GM12878 (cell line): Measurements from ENCODE around the gene SLC36A3. TPM values are rescaled to one million over a fixed set of nuclear protein-coding genes. Genes with fewer than 3 reads are reported as not detected.
A peak's percentile ranks its signal among the peaks of the same experiment; 100 is the strongest.

Source experiments
- ATAC-seq: fragments of 200-7000 bp; cut with Tn5 transposase; 3 replicates; pipeline ENCODE4 v1.9.1; 2020; ENCODE audit warnings: mild to moderate bottlenecking, moderate library complexity
- BruUV-seq: library from RNA; stranded (reverse); fragments of 400-500 nt; replicated peaks from 2 replicates; lab custom pipeline; 2021; lab: Mats Ljungman, UMichigan
- CTCF ChIA-PET: fragments of 300-600 bp; sonication (Branson Sonifier 250); formaldehyde crosslinking; extraction: SDS; loops from one replicate; lab custom pipeline; 2021; ENCODE audit warnings: inconsistent platforms; lab: Yijun Ruan, JAX
- POLR2A ChIA-PET: fragments of 350-600 bp; formaldehyde crosslinking; extraction: SDS; loops from one replicate; lab custom pipeline; 2021; ENCODE audit warnings: inconsistent platforms; lab: Charles Lee
- RAD21 ChIA-PET: fragments of 300-600 bp; sonication (Branson Sonifier 250); formaldehyde crosslinking; loops from one replicate; lab custom pipeline; 2023; ENCODE audit warnings: antibody characterized with exemption; ENCODE audit not compliant: unreplicated experiment; lab: Charles Lee
- SMC1A ChIA-PET: fragments of 300-600 bp; sonication (Branson Sonifier 250); formaldehyde crosslinking; loops from one replicate; lab custom pipeline; 2023; ENCODE audit not compliant: unreplicated experiment, uncharacterized antibody; lab: Charles Lee
- DNase-seq: peaks from one replicate; pipeline ENCODE4 v3.0.0-alpha.2; 2011; ENCODE audit warnings: low read depth, low spot score
- FAIRE-seq: peaks from 3 replicates; lab custom pipeline; 2011; peaks lifted over from hg19 to GRCh38; lab: Jason Lieb, UNC
- H2AFZ ChIP-seq: 2 replicates; pipeline ENCODE4 v1.6.0; 2011; ENCODE audit warnings: low read depth, low read length, control low read depth; ENCODE audit not compliant: control insufficient read depth
- H3K27ac ChIP-seq: 2 replicates; pipeline ENCODE4 v1.5.1; 2011; ENCODE audit warnings: control low read depth; ENCODE audit not compliant: control insufficient read depth, insufficient read depth
- H3K27me3 ChIP-seq, 2 experiments: replicated peaks in 1 of 2; 2 replicates each; pipeline versions ENCODE4 v1.6.0 to v1.6.1; 2011; ENCODE audit warnings: low read length in 1 of 2; ENCODE audit not compliant: control insufficient read depth in 2 of 2, insufficient read depth in 2 of 2
- H3K36me3 ChIP-seq, 2 experiments: 2 replicates each; pipeline ENCODE4 v1.5.1; 2011; ENCODE audit warnings: low read length in 1 of 2; ENCODE audit not compliant: control insufficient read depth in 2 of 2, insufficient read depth in 2 of 2
- H3K4me1 ChIP-seq: 2 replicates; pipeline ENCODE4 v1.6.1; 2011; ENCODE audit warnings: mild to moderate bottlenecking, low read length, moderate library complexity, mixed read lengths; ENCODE audit not compliant: control insufficient read depth, insufficient read depth
- H3K4me2 ChIP-seq: 2 replicates; pipeline ENCODE4 v1.6.0; 2011; ENCODE audit warnings: control low read depth; ENCODE audit not compliant: control insufficient read depth, insufficient read depth
- H3K4me3 ChIP-seq: fragments of 200-600 bp; sonication (generic); 2 replicates; pipeline ENCODE4 v1.5.1; 2016
- H3K79me2 ChIP-seq: 2 replicates; pipeline ENCODE4 v1.6.0; 2011; ENCODE audit warnings: low read length; ENCODE audit not compliant: control insufficient read depth, insufficient read depth
- H3K9ac ChIP-seq: 2 replicates; pipeline ENCODE4 v1.8.0; 2011; ENCODE audit warnings: low read length, control low read depth, mixed read lengths; ENCODE audit not compliant: control insufficient read depth, insufficient read depth
- H3K9me3 ChIP-seq: replicated peaks from 3 replicates; pipeline ENCODE4 v1.5.1; 2011; ENCODE audit warnings: mild to moderate bottlenecking, low read length; ENCODE audit not compliant: control insufficient read depth, insufficient read depth
- H4K20me1 ChIP-seq: 2 replicates; pipeline ENCODE4 v1.6.0; 2011; ENCODE audit not compliant: control insufficient read depth, insufficient read depth
- MEF2B ChIP-seq: fragments of 450-650 bp; IDR thresholded peaks from 2 replicates; pipeline ENCODE4 v1.6.1; 2018; ENCODE audit warnings: mild to moderate bottlenecking, moderate library complexity; ENCODE audit not compliant: partially characterized antibody, poor library complexity, severe bottlenecking
- TCF12 ChIP-seq: IDR thresholded peaks from 2 replicates; pipeline ENCODE4 v1.6.1; 2011; ENCODE audit warnings: low read depth, mild to moderate bottlenecking, low read length
- YBX1 ChIP-seq: fragments of 450-650 bp; IDR thresholded peaks from 2 replicates; pipeline ENCODE4 v1.6.1; 2016; ENCODE audit warnings: antibody characterized with exemption
- WGBS: methylation state at CpG from one replicate; pipeline ENCODE4 v1.1.6; 2016; ENCODE audit warnings: low lambda C conversion rate; ENCODE audit not compliant: insufficient replicate concordance, insufficient coverage; ENCODE audit errors: missing lambda C conversion rate; 5-methylcytosine and 5-hydroxymethylcytosine counted together
- in situ Hi-C: fragments of 300-500 bp; cut with MboI; formaldehyde crosslinking; loops from 9 replicates; pipeline ENCODE4 v1.14.3; 2018; ENCODE audit warnings: mixed read lengths
- intact Hi-C: fragments of 100-400 bp; cut with micrococcal nuclease; formaldehyde crosslinking; loops from one replicate; pipeline ENCODE4 v1.14.2; 2022; ENCODE audit not compliant: unreplicated experiment
- polyA plus RNA-seq, 11 experiments: library from polyadenylated mRNA; depleted of rRNA in 4 of 11; unstranded in 6 of 11; stranded (reverse) in 5 of 11; fragments of >200 nt; fragmentation: Nextera tagmentation in 4 of 11; fragmentation: Illumina TruSeq in 1 of 11; extraction: Ambion mirVana in 4 of 11; extraction: Trizol in 1 of 11; gene quantifications; 1 replicate in 1 of 11; 2 replicates in 10 of 11; pipeline versions ENCODE4 v1.2.1 to v1.2.3, GENCODE V29; 2011 to 2016; ENCODE audit warnings: inconsistent platforms in 2 of 11, missing spikeins in 2 of 11, low read depth in 1 of 11
- total RNA-seq, 4 experiments: library from RNA; depleted of rRNA in 3 of 4; stranded (reverse); fragments of >200 nt in 3 of 4; fragmentation: Illumina TruSeq in 1 of 4; extraction: Trizol in 1 of 4; gene quantifications; 2 replicates each; pipeline versions ENCODE4 v1.2.1 to v1.2.3, GENCODE V29; 2013 to 2021
- TF ChIP-seq, protein P1 (sequence below): IDR thresholded peaks from 2 replicates; pipeline ENCODE4 v1.6.1; 2011; ENCODE audit warnings: low read depth, mild to moderate bottlenecking, low read length, moderate library complexity, borderline replicate concordance; ENCODE audit errors: extremely low read depth
- TF ChIP-seq, protein P2 (sequence below): fragments of 450-650 bp; IDR thresholded peaks from 2 replicates; pipeline ENCODE4 v1.6.1; 2017; ENCODE audit warnings: mild to moderate bottlenecking, moderate library complexity
- TF ChIP-seq, protein P3 (sequence below): IDR thresholded peaks from 2 replicates; pipeline ENCODE4 v1.6.1; 2011; ENCODE audit warnings: mild to moderate bottlenecking, low read depth, low read length, moderate library complexity; ENCODE audit not compliant: insufficient replicate concordance
- TF ChIP-seq, protein P4 (sequence below), 3 experiments: IDR thresholded peaks in 2 of 3; conservative IDR thresholded peaks in 1 of 3; 2 replicates each; pipeline ENCODE4 v1.5.1; 2011; ENCODE audit warnings: low read depth in 3 of 3, low read length in 3 of 3, mild to moderate bottlenecking in 3 of 3, control low read depth in 2 of 3, moderate library complexity in 2 of 3, inconsistent platforms in 1 of 3, mixed read lengths in 1 of 3; ENCODE audit not compliant: control insufficient read depth in 2 of 3, insufficient read depth in 1 of 3; ENCODE audit errors: extremely low read depth in 1 of 3
- TF ChIP-seq, protein P5 (sequence below): fragments of 450-650 bp; formaldehyde crosslinking; IDR thresholded peaks from 2 replicates; pipeline ENCODE4 v1.4.0; 2020; ENCODE audit warnings: mild to moderate bottlenecking, moderate library complexity

SLC36A3 gene
- total and polyA plus RNA-seq, 10 of the 15 experiments (the other 5 are each of a cell fraction or from before 2014, with no cell fraction given): 0.03 TPM; not detected in 9

DNA sequence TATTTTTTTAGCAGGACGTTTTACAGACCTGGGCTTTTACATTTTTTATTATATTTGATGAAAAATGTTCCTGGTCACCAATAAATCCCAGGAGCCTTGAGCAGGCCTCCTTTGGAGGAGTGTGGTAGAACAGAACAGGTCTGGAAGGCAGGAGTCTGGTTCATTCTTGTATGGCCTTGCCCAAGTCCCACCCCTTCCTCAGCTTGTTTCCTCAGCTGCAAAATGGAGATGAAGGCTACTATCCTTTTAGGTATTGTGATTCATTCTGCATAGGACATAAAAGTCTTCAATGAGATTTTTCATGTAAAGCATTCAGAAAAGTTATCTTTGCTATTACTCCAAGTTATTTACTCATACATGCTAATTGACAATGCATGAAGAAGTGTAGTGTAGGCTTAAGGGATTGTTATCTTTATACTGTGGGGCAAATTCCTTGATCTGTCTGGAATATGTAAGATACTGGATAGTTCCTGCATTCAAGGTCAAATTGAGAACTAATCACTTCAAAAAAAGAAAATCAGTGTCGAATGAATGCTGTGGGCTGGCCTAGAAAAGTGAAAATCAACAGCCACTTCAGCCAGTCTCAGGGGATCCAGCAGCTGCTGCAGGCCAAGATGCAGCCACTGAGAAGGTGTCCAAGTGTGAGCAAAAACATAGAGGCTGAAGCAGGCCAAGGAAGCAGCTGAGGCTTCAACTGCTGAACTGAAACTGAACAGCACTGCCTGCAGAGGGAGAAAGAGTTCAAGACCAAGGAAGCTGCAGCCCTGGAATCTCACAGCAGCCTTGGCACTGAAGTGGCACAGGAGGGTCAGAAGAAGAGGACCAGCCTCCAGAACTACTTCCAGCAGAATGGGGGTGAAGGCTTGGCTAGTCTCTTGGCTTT is 15.5 kb upstream of the SLC36A3 start:
- no peak overlapping the region for H3K9ac ChIP-seq
- POLR2A ChIA-PET: no interaction called here
- SMC1A ChIA-PET: interaction anchor here (0.6 to 1.9 kb wide), 10 partner anchors 9 to 333 kb away, joined by 3 to 6 read pairs (median 4); no protein-coding TSS in a partner anchor
- H3K36me3 ChIP-seq: no peaks in the 10 kb centered on the region
- no peak overlapping the region for H3K4me3 ChIP-seq
- CTCF ChIA-PET: interaction anchor here (0.9 to 3.8 kb wide), 13 partner anchors 15 to 519 kb away, joined by 3 to 41 read pairs (median 4); no protein-coding TSS in a partner anchor
- no peak overlapping the region for H3K27ac ChIP-seq
- WGBS: 2% methylated on average over 2 of the region's 2 CpGs
- ATAC-seq (peak; percentile 74), DNase-seq (no peak), FAIRE-seq (peak; percentile 79)
- BruUV-seq: no TSS peak
- no peaks in the 10 kb centered on the region for H4K20me1 ChIP-seq
- no peak overlapping the region for H2AFZ ChIP-seq
- H3K27me3 ChIP-seq: no peaks in the 10 kb centered on the region
- intact Hi-C loops: loop anchor here (1.0 to 10.0 kb wide), 7 partner anchors 152 to 514 kb away; no protein-coding TSS in a partner anchor
- RAD21 ChIA-PET: interaction anchor here (1.1 to 2.5 kb wide), 6 partner anchors 67 to 333 kb away, joined by 3 to 6 read pairs (median 4); partner anchors contain the start of gene SLC36A1
- no peaks in the 10 kb centered on the region for H3K4me1 ChIP-seq
- H3K9me3 ChIP-seq: no peaks in the 10 kb centered on the region
- H3K4me2 ChIP-seq: no peak overlapping the region
- H3K79me2 ChIP-seq: no peaks in the 10 kb centered on the region
- in situ Hi-C loops: no loop called here
- TF ChIP-seq MEF2B (peak; percentile 32), TCF12 (0 out of 2 replicates have a peak, but pooled peaks have one; percentile 13), YBX1 (no peak)
- TF ChIP-seq, protein P1, sequence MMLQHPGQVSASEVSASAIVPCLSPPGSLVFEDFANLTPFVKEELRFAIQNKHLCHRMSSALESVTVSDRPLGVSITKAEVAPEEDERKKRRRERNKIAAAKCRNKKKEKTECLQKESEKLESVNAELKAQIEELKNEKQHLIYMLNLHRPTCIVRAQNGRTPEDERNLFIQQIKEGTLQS: no peak
- TF ChIP-seq, protein P2, sequence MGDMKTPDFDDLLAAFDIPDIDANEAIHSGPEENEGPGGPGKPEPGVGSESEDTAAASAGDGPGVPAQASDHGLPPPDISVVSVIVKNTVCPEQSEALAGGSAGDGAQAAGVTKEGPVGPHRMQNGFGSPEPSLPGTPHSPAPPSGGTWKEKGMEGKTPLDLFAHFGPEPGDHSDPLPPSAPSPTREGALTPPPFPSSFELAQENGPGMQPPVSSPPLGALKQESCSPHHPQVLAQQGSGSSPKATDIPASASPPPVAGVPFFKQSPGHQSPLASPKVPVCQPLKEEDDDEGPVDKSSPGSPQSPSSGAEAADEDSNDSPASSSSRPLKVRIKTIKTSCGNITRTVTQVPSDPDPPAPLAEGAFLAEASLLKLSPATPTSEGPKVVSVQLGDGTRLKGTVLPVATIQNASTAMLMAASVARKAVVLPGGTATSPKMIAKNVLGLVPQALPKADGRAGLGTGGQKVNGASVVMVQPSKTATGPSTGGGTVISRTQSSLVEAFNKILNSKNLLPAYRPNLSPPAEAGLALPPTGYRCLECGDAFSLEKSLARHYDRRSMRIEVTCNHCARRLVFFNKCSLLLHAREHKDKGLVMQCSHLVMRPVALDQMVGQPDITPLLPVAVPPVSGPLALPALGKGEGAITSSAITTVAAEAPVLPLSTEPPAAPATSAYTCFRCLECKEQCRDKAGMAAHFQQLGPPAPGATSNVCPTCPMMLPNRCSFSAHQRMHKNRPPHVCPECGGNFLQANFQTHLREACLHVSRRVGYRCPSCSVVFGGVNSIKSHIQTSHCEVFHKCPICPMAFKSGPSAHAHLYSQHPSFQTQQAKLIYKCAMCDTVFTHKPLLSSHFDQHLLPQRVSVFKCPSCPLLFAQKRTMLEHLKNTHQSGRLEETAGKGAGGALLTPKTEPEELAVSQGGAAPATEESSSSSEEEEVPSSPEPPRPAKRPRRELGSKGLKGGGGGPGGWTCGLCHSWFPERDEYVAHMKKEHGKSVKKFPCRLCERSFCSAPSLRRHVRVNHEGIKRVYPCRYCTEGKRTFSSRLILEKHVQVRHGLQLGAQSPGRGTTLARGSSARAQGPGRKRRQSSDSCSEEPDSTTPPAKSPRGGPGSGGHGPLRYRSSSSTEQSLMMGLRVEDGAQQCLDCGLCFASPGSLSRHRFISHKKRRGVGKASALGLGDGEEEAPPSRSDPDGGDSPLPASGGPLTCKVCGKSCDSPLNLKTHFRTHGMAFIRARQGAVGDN: no peak
- TF ChIP-seq, protein P3, sequence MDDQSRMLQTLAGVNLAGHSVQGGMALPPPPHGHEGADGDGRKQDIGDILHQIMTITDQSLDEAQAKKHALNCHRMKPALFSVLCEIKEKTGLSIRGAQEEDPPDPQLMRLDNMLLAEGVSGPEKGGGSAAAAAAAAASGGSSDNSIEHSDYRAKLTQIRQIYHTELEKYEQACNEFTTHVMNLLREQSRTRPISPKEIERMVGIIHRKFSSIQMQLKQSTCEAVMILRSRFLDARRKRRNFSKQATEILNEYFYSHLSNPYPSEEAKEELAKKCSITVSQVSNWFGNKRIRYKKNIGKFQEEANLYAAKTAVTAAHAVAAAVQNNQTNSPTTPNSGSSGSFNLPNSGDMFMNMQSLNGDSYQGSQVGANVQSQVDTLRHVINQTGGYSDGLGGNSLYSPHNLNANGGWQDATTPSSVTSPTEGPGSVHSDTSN: no peak
- TF ChIP-seq, protein P4, sequence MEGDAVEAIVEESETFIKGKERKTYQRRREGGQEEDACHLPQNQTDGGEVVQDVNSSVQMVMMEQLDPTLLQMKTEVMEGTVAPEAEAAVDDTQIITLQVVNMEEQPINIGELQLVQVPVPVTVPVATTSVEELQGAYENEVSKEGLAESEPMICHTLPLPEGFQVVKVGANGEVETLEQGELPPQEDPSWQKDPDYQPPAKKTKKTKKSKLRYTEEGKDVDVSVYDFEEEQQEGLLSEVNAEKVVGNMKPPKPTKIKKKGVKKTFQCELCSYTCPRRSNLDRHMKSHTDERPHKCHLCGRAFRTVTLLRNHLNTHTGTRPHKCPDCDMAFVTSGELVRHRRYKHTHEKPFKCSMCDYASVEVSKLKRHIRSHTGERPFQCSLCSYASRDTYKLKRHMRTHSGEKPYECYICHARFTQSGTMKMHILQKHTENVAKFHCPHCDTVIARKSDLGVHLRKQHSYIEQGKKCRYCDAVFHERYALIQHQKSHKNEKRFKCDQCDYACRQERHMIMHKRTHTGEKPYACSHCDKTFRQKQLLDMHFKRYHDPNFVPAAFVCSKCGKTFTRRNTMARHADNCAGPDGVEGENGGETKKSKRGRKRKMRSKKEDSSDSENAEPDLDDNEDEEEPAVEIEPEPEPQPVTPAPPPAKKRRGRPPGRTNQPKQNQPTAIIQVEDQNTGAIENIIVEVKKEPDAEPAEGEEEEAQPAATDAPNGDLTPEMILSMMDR (IDR thresholded peaks at IDR 0.05 in 2 of 3, conservative IDR thresholded peaks at IDR 0.05 in 1 of 3; ENCODE audit: control insufficient read depth in 2 of 3, extremely low read depth in 1 of 3, insufficient read depth in 1 of 3, low read depth in 3 of 3, low read length in 3 of 3): peak; percentile 22 to 42 (median 39); a peak in 4 of 6 replicates
- TF ChIP-seq, protein P5, sequence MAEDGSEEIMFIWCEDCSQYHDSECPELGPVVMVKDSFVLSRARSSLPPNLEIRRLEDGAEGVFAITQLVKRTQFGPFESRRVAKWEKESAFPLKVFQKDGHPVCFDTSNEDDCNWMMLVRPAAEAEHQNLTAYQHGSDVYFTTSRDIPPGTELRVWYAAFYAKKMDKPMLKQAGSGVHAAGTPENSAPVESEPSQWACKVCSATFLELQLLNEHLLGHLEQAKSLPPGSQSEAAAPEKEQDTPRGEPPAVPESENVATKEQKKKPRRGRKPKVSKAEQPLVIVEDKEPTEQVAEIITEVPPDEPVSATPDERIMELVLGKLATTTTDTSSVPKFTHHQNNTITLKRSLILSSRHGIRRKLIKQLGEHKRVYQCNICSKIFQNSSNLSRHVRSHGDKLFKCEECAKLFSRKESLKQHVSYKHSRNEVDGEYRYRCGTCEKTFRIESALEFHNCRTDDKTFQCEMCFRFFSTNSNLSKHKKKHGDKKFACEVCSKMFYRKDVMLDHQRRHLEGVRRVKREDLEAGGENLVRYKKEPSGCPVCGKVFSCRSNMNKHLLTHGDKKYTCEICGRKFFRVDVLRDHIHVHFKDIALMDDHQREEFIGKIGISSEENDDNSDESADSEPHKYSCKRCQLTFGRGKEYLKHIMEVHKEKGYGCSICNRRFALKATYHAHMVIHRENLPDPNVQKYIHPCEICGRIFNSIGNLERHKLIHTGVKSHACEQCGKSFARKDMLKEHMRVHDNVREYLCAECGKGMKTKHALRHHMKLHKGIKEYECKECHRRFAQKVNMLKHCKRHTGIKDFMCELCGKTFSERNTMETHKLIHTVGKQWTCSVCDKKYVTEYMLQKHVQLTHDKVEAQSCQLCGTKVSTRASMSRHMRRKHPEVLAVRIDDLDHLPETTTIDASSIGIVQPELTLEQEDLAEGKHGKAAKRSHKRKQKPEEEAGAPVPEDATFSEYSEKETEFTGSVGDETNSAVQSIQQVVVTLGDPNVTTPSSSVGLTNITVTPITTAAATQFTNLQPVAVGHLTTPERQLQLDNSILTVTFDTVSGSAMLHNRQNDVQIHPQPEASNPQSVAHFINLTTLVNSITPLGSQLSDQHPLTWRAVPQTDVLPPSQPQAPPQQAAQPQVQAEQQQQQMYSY: no peak
